Measurements from ENCODE around the gene USH2A. TPM values are rescaled to one million over a fixed set of nuclear protein-coding genes. Genes with fewer than 3 reads are reported as not detected.

The USH2A gene
- total RNA-seq, 6 experiments from 2014 or later = 0.19 to 1.8 (median 0.81) TPM

- no peaks in the 10 kb centered on the region for H3K36me3 ChIP-seq
- no peak overlapping the region for H3K4me3 ChIP-seq
- H3K9me3 ChIP-seq = no peaks in the 10 kb centered on the region
- 26% methylated on average over 5 of the region's 5 CpGs for WGBS (ENCODE audit: insufficient coverage, low coverage, low lambda C conversion rate, missing lambda C conversion rate)
- H3K4me1 ChIP-seq = peaks cover 0 to 8% (median 0%) of the 10 kb centered on the region in 4 donors
- TF ChIP-seq CTCF (IDR thresholded peaks at IDR 0.05) = no peak
- TF ChIP-seq POLR2A (IDR thresholded peaks at IDR 0.05) = no peak
- intact Hi-C loops (cut with DNase I) = no loop called here
- ATAC-seq (peak in 2 of 4 donors; percentile 67 to 73), DNase-seq (no peak)
- H3K27ac ChIP-seq = no peak overlapping the region
- no peaks in the 10 kb centered on the region for H3K27me3 ChIP-seq
Measured at GRCh38 chr1:215877452-215877951, 545.7 kb downstream of the USH2A start.

GRCh38 chr1:215875712-215876111, 547.5 kb downstream of the USH2A start:
- no peaks in the 10 kb centered on the region for H3K9me3 ChIP-seq
- DNase-seq (no peak), ATAC-seq (no peak)
- H3K4me1 ChIP-seq = peaks cover 0 to 8% (median 0%) of the 10 kb centered on the region in 4 donors
- intact Hi-C loops (cut with DNase I) = no loop called here
- TF ChIP-seq CTCF (IDR thresholded peaks at IDR 0.05) = no peak
- no peak for TF ChIP-seq POLR2A (IDR thresholded peaks at IDR 0.05)
- WGBS (ENCODE audit: insufficient coverage, low coverage, low lambda C conversion rate, missing lambda C conversion rate) = 79% methylated on average over 1 of the region's 1 CpG
- H3K27ac ChIP-seq = no peak overlapping the region
- no peak overlapping the region for H3K4me3 ChIP-seq
- no peaks in the 10 kb centered on the region for H3K36me3 ChIP-seq
- H3K27me3 ChIP-seq = no peaks in the 10 kb centered on the region

- no peaks in the 10 kb centered on the region for H3K9me3 ChIP-seq
- no peak overlapping the region for H3K4me3 ChIP-seq
- 44% methylated on average over 3 of the region's 3 CpGs for WGBS (ENCODE audit: insufficient coverage, low coverage, low lambda C conversion rate, missing lambda C conversion rate)
- no peak for ATAC-seq
- H3K36me3 ChIP-seq = no peaks in the 10 kb centered on the region
- H3K27ac ChIP-seq = no peak overlapping the region
- H3K4me1 ChIP-seq = peaks cover 0 to 8% (median 0%) of the 10 kb centered on the region in 4 donors
- DNase-seq = no peak
- intact Hi-C loops (cut with DNase I) = no loop called here
- no peaks in the 10 kb centered on the region for H3K27me3 ChIP-seq
- no peak for TF ChIP-seq CTCF (IDR thresholded peaks at IDR 0.05)
- no peak for TF ChIP-seq POLR2A (IDR thresholded peaks at IDR 0.05)
Measured at GRCh38 chr1:215875236-215875635, 548.0 kb downstream of the USH2A start.

GRCh38 chr1:215872658-215873057, 550.6 kb downstream of the USH2A start:
- Histone ChIP-seq H3K27me3 (no peaks in the 10 kb centered on the region), H3K4me1 (peaks cover 0 to 1% (median 0%) of the 10 kb centered on the region in 4 donors), H3K4me3 (no peak overlapping the region), H3K36me3 (no peaks in the 10 kb centered on the region), H3K9me3 (no peaks in the 10 kb centered on the region), H3K27ac (no peak overlapping the region)
- DNase-seq = no peak
- ATAC-seq = peak; percentile 81 to 87 (median 83)
- 32% methylated on average over 3 of the region's 3 CpGs for WGBS (ENCODE audit: insufficient coverage, low coverage, low lambda C conversion rate, missing lambda C conversion rate)
- intact Hi-C loops (cut with DNase I) = no loop called here
- TF ChIP-seq POLR2A (IDR thresholded peaks at IDR 0.05) = no peak
- no peak for TF ChIP-seq CTCF (IDR thresholded peaks at IDR 0.05)

GRCh38 chr1:215868500-215868899, 554.7 kb downstream of the USH2A start:
- Histone ChIP-seq H3K36me3 (no peaks in the 10 kb centered on the region), H3K27me3 (no peaks in the 10 kb centered on the region), H3K27ac (no peak overlapping the region), H3K4me3 (no peak overlapping the region), H3K4me1 (peaks cover 0 to 19% (median 7%) of the 10 kb centered on the region in 4 donors), H3K9me3 (no peaks in the 10 kb centered on the region)
- intact Hi-C loops (cut with DNase I) = no loop called here
- no peak for ATAC-seq
- no peak for DNase-seq
- TF ChIP-seq POLR2A (IDR thresholded peaks at IDR 0.05) (no peak), CTCF (IDR thresholded peaks at IDR 0.05) (no peak)
- WGBS (ENCODE audit: insufficient coverage, low coverage, low lambda C conversion rate, missing lambda C conversion rate) = 47% methylated on average over 1 of the region's 1 CpG
